ENCODE results near the gene SMTNL1. TPM values are rescaled to one million over a fixed set of nuclear protein-coding genes. Genes with fewer than 3 reads are reported as not detected.

The SMTNL1 gene, protein sequence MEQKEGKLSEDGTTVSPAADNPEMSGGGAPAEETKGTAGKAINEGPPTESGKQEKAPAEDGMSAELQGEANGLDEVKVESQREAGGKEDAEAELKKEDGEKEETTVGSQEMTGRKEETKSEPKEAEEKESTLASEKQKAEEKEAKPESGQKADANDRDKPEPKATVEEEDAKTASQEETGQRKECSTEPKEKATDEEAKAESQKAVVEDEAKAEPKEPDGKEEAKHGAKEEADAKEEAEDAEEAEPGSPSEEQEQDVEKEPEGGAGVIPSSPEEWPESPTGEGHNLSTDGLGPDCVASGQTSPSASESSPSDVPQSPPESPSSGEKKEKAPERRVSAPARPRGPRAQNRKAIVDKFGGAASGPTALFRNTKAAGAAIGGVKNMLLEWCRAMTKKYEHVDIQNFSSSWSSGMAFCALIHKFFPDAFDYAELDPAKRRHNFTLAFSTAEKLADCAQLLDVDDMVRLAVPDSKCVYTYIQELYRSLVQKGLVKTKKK
- polyA plus RNA-seq = not detected

DNA sequence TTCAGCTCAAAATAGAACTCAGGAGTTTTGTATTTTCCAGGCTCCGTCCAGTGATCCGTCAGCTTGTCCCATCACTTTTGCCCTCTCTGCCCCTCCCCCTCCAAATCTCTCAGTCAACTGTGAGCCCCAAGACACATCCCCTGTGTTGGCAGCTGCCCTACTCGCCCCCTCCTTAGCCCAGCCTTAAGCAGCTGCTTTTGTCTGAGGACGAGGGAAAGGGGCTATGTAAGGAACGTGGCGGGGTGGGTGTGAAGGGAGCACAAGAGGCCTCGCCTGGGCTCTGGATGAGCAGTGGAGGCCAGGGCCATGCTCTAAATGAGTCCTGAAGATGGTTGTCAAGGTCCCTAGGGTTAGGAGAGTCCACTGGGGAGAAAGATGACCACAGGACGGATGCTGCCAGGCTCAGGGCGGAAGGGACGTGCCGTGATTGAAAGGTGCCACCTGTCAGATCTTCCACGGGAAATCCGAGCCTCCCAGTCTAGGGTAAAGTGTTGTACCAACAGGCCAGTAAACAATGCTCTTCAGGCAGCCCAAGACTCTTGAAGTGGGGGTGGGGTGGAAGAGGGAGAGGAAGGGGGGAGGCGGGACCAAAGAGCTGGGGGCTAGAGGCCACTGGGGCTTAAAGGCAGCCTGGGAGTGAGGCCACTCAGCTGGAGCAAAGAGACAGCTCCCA lies at the start of gene SMTNL1:
Gene SMTNL1, plus strand, starts transcription at position 649 of the 673 bp plus-strand sequence. CDS start 5,048 bp downstream, outside the sequence.
- Histone ChIP-seq H3K9me3 (ENCODE audit: control insufficient read depth in 2 of 2, insufficient read depth in 1 of 2, low read depth in 1 of 2, low read length in 1 of 2) (no peaks in the 10 kb centered on the region), H3K4me1 (ENCODE audit: control insufficient read depth in 2 of 2, insufficient read depth in 2 of 2, low read length in 1 of 2) (no peaks in the 10 kb centered on the region), H3K4me3 (ENCODE audit: low read depth in 1 of 2, low read length in 2 of 2) (no peak within 1 kb of the TSS), H3K27me3 (ENCODE audit: control insufficient read depth in 1 of 2, insufficient read depth in 2 of 2, low read length in 2 of 2) (no peaks in the 10 kb centered on the region), H3K27ac (ENCODE audit: low read depth in 2 of 2, low read length in 1 of 2) (no peak within 1 kb of the TSS), H3K36me3 (ENCODE audit: control insufficient read depth in 2 of 2, insufficient read depth in 2 of 2, low read length in 1 of 2) (no peaks in the 10 kb centered on the region)
- 71 to 74% methylated on average over 14 of the region's 14 CpGs for WGBS, 2 donors

DNA sequence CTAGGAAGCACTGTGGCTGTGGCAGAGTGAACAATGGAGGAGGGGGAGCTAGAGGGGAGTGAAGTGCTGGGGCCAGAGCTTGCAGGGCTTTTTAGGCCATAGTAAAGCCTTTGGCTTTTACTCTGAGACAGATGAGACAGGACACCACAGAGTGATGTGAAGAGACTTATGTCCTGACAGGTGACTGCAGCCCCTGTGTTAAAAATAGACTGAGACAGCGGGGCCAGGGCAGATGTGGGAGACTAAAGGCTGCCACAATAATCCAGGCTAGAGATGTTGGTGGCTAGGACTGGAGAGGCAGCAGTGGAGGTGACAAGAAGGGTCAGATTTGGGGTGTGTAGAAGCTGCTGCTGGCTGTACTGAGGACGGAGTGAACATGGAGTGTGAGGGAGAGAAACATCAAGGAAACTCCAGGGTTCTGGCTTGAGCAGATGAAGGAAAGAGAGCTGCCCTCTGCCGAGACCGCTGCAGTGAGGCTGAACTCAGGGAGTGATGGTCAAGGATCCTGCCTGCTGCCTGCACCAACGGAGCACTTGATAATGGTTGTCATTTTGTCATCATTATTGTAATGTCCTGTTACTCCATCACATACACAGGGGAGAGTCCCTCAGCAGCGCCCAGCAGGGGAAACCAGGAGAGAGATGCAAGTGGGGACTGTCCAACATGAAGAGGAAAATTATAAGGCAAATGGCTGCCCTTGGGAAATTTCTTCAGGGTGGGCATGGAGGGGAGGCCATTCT lies 49.3 kb upstream of the SMTNL1 start:
- 82 to 85% methylated on average over 6 of the region's 6 CpGs for WGBS, 2 donors
- Histone ChIP-seq H3K27me3 (ENCODE audit: control insufficient read depth in 1 of 2, insufficient read depth in 2 of 2, low read length in 2 of 2) (no peaks in the 10 kb centered on the region), H3K27ac (ENCODE audit: low read depth in 2 of 2, low read length in 1 of 2) (no peak overlapping the region), H3K36me3 (ENCODE audit: control insufficient read depth in 2 of 2, insufficient read depth in 2 of 2, low read length in 1 of 2) (no peaks in the 10 kb centered on the region), H3K4me3 (ENCODE audit: low read depth in 1 of 2, low read length in 2 of 2) (no peak overlapping the region), H3K4me1 (ENCODE audit: control insufficient read depth in 2 of 2, insufficient read depth in 2 of 2, low read length in 1 of 2) (peaks cover 1 to 4% of the 10 kb centered on the region in 2 donors), H3K9me3 (ENCODE audit: control insufficient read depth in 2 of 2, insufficient read depth in 1 of 2, low read depth in 1 of 2, low read length in 1 of 2) (no peaks in the 10 kb centered on the region)

DNA sequence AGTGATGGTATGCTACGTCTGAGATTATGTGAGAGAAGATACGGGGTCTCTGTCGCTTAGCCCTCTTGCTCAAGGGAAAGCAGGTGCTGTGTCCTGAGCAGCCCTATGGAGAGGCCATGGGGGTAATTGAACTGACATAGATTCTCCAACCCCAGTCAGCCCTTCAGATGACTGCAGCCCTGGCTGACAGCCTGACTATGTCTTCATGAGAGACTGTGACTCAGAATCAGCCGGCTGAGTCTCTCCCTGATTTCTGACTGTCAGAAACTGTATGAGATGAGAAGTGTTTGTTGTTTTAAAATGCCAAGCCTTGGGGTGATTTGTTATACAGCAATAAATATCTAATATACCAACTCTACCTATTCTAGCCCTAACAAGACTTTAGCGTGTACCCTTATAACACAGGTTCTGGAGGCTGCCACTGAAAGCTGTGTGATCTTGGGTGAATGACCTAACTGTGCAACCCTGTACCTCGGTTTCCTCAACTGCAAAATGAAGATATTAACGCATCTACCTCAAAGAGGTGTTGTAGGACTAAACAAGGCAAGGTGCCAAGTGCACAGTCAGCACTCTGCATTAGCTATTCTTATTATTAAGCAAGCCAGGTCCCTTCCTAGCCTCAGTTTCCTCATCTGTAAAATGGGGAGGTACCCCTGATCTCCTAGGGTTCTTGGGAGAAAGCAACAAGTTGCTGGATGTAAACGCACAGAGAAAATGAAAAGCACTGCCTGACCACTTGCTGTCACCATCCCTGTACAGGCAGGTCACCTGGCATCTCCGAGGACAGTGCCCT lies 46.7 kb upstream of the SMTNL1 start:
- Histone ChIP-seq H3K27ac (ENCODE audit: low read depth in 2 of 2, low read length in 1 of 2) (no peak overlapping the region), H3K4me1 (ENCODE audit: control insufficient read depth in 2 of 2, insufficient read depth in 2 of 2, low read length in 1 of 2) (peaks cover 0 to 2% of the 10 kb centered on the region in 2 donors), H3K27me3 (ENCODE audit: control insufficient read depth in 1 of 2, insufficient read depth in 2 of 2, low read length in 2 of 2) (no peaks in the 10 kb centered on the region), H3K36me3 (ENCODE audit: control insufficient read depth in 2 of 2, insufficient read depth in 2 of 2, low read length in 1 of 2) (no peaks in the 10 kb centered on the region), H3K4me3 (ENCODE audit: low read depth in 1 of 2, low read length in 2 of 2) (no peak overlapping the region), H3K9me3 (ENCODE audit: control insufficient read depth in 2 of 2, insufficient read depth in 1 of 2, low read depth in 1 of 2, low read length in 1 of 2) (no peaks in the 10 kb centered on the region)
- WGBS, 2 donors = 80 to 88% methylated on average over 9 of the region's 9 CpGs

DNA sequence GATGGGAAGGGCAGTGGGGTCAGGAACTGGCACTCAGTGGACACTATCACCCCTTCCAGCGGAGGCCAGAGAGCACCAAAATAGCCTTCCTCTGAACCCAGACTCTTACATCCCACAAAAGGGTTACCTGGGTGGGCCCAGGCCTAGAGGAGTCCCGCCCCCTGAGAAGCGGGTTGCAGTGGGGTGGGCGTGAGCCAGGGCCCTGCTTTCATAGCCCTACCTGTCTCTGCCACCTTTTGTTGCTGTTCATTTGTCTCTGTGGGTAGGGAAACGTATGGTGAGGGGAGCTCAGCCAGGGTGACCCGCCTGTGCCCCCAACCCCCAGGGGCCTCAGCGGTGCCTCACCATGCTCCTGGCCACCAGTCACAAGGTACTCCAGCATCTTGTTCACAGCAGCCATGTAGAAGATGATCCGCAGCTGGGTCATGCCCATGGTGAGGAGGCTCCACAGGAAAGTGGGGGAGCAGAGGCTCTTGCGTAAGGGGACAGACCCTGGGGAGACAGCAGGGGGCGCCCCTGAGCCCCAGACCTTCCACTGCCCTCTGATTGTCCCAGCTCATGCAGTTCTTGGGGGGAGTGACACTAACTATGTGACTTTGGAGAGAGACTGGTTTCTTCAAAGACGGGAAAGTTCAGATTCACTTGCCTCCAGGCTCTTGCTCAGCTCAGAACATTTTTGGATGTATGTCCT lies 45.9 kb upstream of the SMTNL1 start:
- peaks cover 0 to 2% of the 10 kb centered on the region in 2 donors for H3K4me1 ChIP-seq (ENCODE audit: control insufficient read depth in 2 of 2, insufficient read depth in 2 of 2, low read length in 1 of 2)
- H3K36me3 ChIP-seq (ENCODE audit: control insufficient read depth in 2 of 2, insufficient read depth in 2 of 2, low read length in 1 of 2) = no peaks in the 10 kb centered on the region
- no peak overlapping the region for H3K4me3 ChIP-seq (ENCODE audit: low read depth in 1 of 2, low read length in 2 of 2)
- H3K27ac ChIP-seq (ENCODE audit: low read depth in 2 of 2, low read length in 1 of 2) = no peak overlapping the region
- no peaks in the 10 kb centered on the region for H3K27me3 ChIP-seq (ENCODE audit: control insufficient read depth in 1 of 2, insufficient read depth in 2 of 2, low read length in 2 of 2)
- no peaks in the 10 kb centered on the region for H3K9me3 ChIP-seq (ENCODE audit: control insufficient read depth in 2 of 2, insufficient read depth in 1 of 2, low read depth in 1 of 2, low read length in 1 of 2)
- 80 to 82% methylated on average over 10 to 11 of the region's 11 CpGs for WGBS, 2 donors

DNA sequence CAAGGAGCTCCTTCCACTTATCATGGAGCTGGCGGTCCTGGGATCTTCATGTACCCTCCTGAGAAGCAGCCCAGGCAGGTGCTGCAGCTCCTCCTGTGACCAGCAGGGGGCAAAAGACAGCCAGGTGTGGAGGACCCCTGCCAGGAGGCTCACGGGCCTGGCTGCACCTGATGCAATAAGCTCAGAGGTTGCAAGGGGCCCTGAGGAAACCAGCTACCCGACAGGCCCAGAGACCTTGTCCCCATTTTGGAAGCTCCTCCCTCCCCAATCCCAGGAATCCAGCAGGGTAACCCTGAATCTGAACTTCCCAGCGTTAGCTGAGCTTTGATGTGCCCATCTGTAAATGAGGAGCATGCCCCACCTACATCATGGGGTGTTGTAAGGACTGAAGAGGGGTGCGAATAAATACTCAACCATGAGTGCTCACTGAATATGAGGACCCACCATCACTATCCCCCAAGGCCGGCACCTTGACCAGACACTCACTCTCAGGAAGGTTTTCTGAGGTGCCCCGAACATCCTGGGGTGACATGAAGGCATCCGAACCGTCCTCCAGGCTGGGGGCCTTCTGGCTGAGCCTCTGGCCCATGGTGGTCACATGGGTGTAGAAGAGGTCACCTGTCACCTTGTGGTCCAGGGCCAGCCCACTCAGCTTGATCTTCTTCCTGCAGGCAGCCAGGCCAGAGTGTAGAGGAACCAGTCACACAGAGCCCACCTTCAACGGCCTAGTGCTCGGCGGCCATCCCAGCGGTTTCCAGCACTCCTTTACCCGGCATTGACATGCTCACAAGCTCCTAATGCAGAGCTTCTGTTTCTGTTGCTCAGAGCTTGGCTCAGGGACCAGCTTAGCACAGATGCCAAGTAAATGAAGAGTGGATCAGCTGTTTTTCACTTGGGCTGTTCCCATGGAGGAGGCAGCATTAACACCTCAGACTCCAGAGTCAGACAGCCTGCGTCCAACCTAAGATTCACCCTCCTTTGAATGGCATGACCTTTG lies 43.6 kb upstream of the SMTNL1 start:
- Histone ChIP-seq H3K9me3 (ENCODE audit: control insufficient read depth in 2 of 2, insufficient read depth in 1 of 2, low read depth in 1 of 2, low read length in 1 of 2) (no peaks in the 10 kb centered on the region), H3K36me3 (ENCODE audit: control insufficient read depth in 2 of 2, insufficient read depth in 2 of 2, low read length in 1 of 2) (no peaks in the 10 kb centered on the region), H3K4me1 (ENCODE audit: control insufficient read depth in 2 of 2, insufficient read depth in 2 of 2, low read length in 1 of 2) (peaks cover 0 to 2% of the 10 kb centered on the region in 2 donors), H3K4me3 (ENCODE audit: low read depth in 1 of 2, low read length in 2 of 2) (no peak overlapping the region), H3K27me3 (ENCODE audit: control insufficient read depth in 1 of 2, insufficient read depth in 2 of 2, low read length in 2 of 2) (no peaks in the 10 kb centered on the region), H3K27ac (ENCODE audit: low read depth in 2 of 2, low read length in 1 of 2) (no peak overlapping the region)
- WGBS, 2 donors = 64 to 70% methylated on average over 15 of the region's 15 CpGs

DNA sequence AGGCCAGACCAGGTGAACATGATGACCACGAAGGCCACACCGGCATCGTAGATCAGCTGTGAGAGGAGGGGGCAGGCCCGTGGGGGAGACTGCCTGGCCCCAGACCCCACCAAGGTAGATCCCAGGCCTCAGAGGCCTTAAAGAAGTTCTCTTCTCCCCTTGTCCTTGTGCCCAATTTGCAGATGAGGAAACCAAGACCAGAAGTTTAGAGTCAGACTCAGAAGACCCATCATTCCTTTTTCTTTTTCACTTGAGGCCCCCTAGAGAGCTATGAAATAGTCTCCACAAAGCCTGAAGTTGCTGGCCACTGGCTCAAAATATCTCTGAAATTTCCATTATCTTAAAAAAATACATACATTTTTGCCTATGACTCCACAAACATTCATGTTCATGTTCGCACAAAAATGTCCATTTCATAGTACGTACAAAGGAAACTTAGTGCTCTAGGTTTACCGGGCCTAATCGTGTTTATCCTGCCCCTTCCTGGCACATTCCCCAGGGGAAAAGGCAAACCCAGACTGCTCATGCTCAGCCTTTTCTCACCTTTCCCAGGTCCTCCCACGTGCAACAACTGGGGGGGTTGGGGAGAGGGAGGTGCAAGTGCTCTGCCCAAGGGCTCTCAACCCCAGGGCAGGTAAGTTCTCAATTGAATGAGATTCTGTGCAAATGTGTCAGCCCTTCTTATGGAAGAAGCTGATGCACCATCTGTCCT lies 41.1 kb upstream of the SMTNL1 start:
- WGBS, 2 donors = 71 to 82% methylated on average over 9 of the region's 9 CpGs
- Histone ChIP-seq H3K27me3 (ENCODE audit: control insufficient read depth in 1 of 2, insufficient read depth in 2 of 2, low read length in 2 of 2) (no peaks in the 10 kb centered on the region), H3K9me3 (ENCODE audit: control insufficient read depth in 2 of 2, insufficient read depth in 1 of 2, low read depth in 1 of 2, low read length in 1 of 2) (no peaks in the 10 kb centered on the region), H3K36me3 (ENCODE audit: control insufficient read depth in 2 of 2, insufficient read depth in 2 of 2, low read length in 1 of 2) (no peaks in the 10 kb centered on the region), H3K27ac (ENCODE audit: low read depth in 2 of 2, low read length in 1 of 2) (no peak overlapping the region), H3K4me3 (ENCODE audit: low read depth in 1 of 2, low read length in 2 of 2) (no peak overlapping the region), H3K4me1 (ENCODE audit: control insufficient read depth in 2 of 2, insufficient read depth in 2 of 2, low read length in 1 of 2) (peaks cover 2 to 4% of the 10 kb centered on the region in 2 donors)

DNA sequence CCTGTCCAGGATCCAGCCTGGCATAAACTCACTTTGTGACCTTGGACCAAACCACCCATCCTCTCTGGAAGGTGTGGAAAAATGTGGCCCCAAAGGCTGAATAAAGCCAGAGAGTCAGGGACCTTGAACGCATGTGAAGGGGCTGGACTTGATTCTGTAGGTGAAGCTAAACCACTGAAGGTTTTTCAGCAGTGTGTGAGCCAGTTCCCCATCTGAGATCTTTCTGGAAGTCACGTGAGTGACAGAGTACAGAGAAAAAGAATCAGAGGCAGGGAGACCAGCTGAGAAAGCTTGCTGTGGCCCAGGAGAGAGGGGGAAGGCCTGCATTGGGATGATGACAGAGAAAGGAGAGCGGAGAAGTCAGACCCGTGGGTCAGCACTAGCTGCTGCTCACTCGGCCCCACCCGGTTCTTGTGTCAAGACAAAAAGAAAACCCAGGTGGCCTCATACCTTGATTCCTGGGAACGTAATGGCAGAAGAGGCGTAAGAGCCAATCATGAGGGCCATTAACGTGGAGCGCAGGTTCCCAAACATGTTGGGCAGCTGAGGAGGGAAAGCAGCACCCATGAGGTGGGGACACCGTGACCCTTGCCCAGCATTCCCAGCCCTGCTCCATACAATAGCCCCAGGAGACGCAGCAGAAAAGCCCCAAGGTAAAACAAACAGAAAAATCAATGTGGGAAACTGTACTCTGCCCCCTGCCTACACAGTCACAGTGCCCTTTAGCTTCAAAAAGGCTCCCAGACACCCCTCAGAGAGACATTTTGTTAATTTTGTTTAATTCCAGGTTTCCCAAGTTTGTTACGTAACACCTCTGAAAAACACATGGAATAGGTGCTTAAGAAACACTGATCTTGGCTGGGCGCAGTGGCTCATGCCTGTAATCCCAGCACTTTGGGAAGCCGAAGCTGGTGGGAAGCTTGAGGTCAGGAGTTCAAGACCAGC lies 39.8 kb upstream of the SMTNL1 start:
- Histone ChIP-seq H3K4me1 (ENCODE audit: control insufficient read depth in 2 of 2, insufficient read depth in 2 of 2, low read length in 1 of 2) (peaks cover 2 to 4% of the 10 kb centered on the region in 2 donors), H3K27me3 (ENCODE audit: control insufficient read depth in 1 of 2, insufficient read depth in 2 of 2, low read length in 2 of 2) (no peaks in the 10 kb centered on the region), H3K9me3 (ENCODE audit: control insufficient read depth in 2 of 2, insufficient read depth in 1 of 2, low read depth in 1 of 2, low read length in 1 of 2) (no peaks in the 10 kb centered on the region), H3K4me3 (ENCODE audit: low read depth in 1 of 2, low read length in 2 of 2) (no peak overlapping the region), H3K27ac (ENCODE audit: low read depth in 2 of 2, low read length in 1 of 2) (no peak overlapping the region), H3K36me3 (ENCODE audit: control insufficient read depth in 2 of 2, insufficient read depth in 2 of 2, low read length in 1 of 2) (no peaks in the 10 kb centered on the region)
- 78 to 92% methylated on average over 15 of the region's 15 CpGs for WGBS, 2 donors

Measured in esophagus (tissue), 2 donors.